Keratinocyte (primary cell): ENCODE results near the gene MAX. TPM values are rescaled to one million over a fixed set of nuclear protein-coding genes. Genes with fewer than 3 reads are reported as not detected.

ENCODE experiments used
- DNase-seq: peaks from one replicate; pipeline ENCODE4 v3.0.0-alpha.2; 2011; ENCODE audit warnings: low read depth, missing footprints, low spot score
- FAIRE-seq: peaks from 2 replicates; lab custom pipeline; 2011; peaks lifted over from hg19 to GRCh38; lab: Jason Lieb, UNC
- H2AFZ ChIP-seq: 2 replicates; pipeline ENCODE4 v1.6.0; 2012; ENCODE audit warnings: low read length, control low read depth, inconsistent platforms; ENCODE audit not compliant: control insufficient read depth
- H3K27ac ChIP-seq: 2 replicates; pipeline ENCODE4 v1.5.1; 2011; ENCODE audit warnings: low read length; ENCODE audit not compliant: control insufficient read depth, insufficient read depth
- H3K27me3 ChIP-seq: 3 replicates; pipeline ENCODE4 v1.6.0; 2011; ENCODE audit warnings: low read length; ENCODE audit not compliant: control insufficient read depth, insufficient read depth; ENCODE audit errors: extremely low read depth
- H3K36me3 ChIP-seq, 2 experiments: 2 replicates in 1 of 2; 3 replicates in 1 of 2; pipeline ENCODE4 v1.5.1; 2011; ENCODE audit warnings: low read length in 2 of 2, mild to moderate bottlenecking in 1 of 2; ENCODE audit not compliant: control insufficient read depth in 2 of 2, insufficient read depth in 2 of 2; ENCODE audit errors: extremely low read depth in 1 of 2
- H3K4me1 ChIP-seq: 3 replicates; pipeline ENCODE4 v1.5.1; 2011; ENCODE audit warnings: low read length; ENCODE audit not compliant: control insufficient read depth, insufficient read depth; ENCODE audit errors: extremely low read depth
- H3K4me2 ChIP-seq: 3 replicates; pipeline ENCODE4 v1.6.0; 2011; ENCODE audit warnings: low read depth, low read length; ENCODE audit not compliant: control insufficient read depth, insufficient read depth; ENCODE audit errors: extremely low read depth
- H3K4me3 ChIP-seq, 3 experiments: fragments of 200-600 bp in 1 of 3; sonication (generic) in 1 of 3; 2 replicates in 2 of 3; 3 replicates in 1 of 3; pipeline ENCODE4 v1.5.1; 2011 to 2016; ENCODE audit warnings: low read length in 3 of 3, mild to moderate bottlenecking in 3 of 3, control low read depth in 2 of 3, inconsistent platforms in 1 of 3, low read depth in 1 of 3, mixed read lengths in 1 of 3, mixed run types in 1 of 3, moderate library complexity in 1 of 3; ENCODE audit not compliant: control insufficient read depth in 2 of 3, insufficient read depth in 2 of 3; ENCODE audit errors: extremely low read depth in 1 of 3
- H3K79me2 ChIP-seq: 2 replicates; pipeline ENCODE4 v1.6.0; 2012; ENCODE audit warnings: low read length; ENCODE audit not compliant: control insufficient read depth, insufficient read depth
- H3K9ac ChIP-seq: 3 replicates; pipeline ENCODE4 v1.6.0; 2011; ENCODE audit warnings: low read length; ENCODE audit not compliant: control insufficient read depth, insufficient read depth; ENCODE audit errors: extremely low read depth
- H3K9me1 ChIP-seq: 3 replicates; pipeline ENCODE4 v1.6.0; 2011; ENCODE audit warnings: low read length; ENCODE audit not compliant: control insufficient read depth, insufficient read depth; ENCODE audit errors: extremely low read depth
- H3K9me3 ChIP-seq: 2 replicates; pipeline ENCODE4 v1.5.1; 2012; ENCODE audit warnings: low read depth, low read length; ENCODE audit not compliant: control insufficient read depth
- H4K20me1 ChIP-seq: 3 replicates; pipeline ENCODE4 v1.6.0; 2011; ENCODE audit warnings: low read length; ENCODE audit not compliant: control insufficient read depth, insufficient read depth; ENCODE audit errors: extremely low read depth
- EZH2 ChIP-seq: IDR thresholded peaks from one replicate; pipeline ENCODE4 v1.6.1; 2012; ENCODE audit warnings: inconsistent platforms, mild to moderate bottlenecking, low read length, moderate library complexity
- dilution Hi-C: fragments of 300-500 bp; cut with MboI; formaldehyde crosslinking; loops from one replicate; pipeline ENCODE4 v1.7.0; 2020; ENCODE audit warnings: low sequenced_read_pairs; ENCODE audit not compliant: extremely low pct_ligation_motif_present
- polyA plus RNA-seq, 5 experiments: library from polyadenylated mRNA; depleted of rRNA in 3 of 5; stranded (reverse) in 3 of 5; stranded (forward) in 1 of 5; unstranded in 1 of 5; fragments of >200 nt; gene quantifications; 1 replicate in 1 of 5; 2 replicates in 3 of 5; 3 replicates in 1 of 5; pipeline versions ENCODE4 v1.2.1 to v1.2.3, GENCODE V29; 2011 to 2012; ENCODE audit warnings: missing spikeins in 2 of 5, low read depth in 1 of 5, low replicate concordance in 1 of 5
- TF ChIP-seq, protein P1 (sequence below), 3 experiments: IDR thresholded peaks in 1 of 3; conservative IDR thresholded peaks in 1 of 3; optimal IDR thresholded peaks in 1 of 3; 2 replicates in 2 of 3; 3 replicates in 1 of 3; pipeline versions ENCODE3 to v1.5.1; 2011; ENCODE audit warnings: low read length in 3 of 3, mild to moderate bottlenecking in 3 of 3, moderate library complexity in 2 of 3, control low read depth in 1 of 3, inconsistent platforms in 1 of 3; ENCODE audit not compliant: insufficient read depth in 2 of 3; ENCODE audit errors: extremely low read depth in 1 of 3

Gene MAX
- polyA plus RNA-seq, 1 donor (not counting 4 experiments of a cell fraction or from before 2014, with no cell fraction given), result 65.2 TPM

- dilution Hi-C loops, result no loop called here
- no peak for TF ChIP-seq EZH2
- TF ChIP-seq, protein P1, sequence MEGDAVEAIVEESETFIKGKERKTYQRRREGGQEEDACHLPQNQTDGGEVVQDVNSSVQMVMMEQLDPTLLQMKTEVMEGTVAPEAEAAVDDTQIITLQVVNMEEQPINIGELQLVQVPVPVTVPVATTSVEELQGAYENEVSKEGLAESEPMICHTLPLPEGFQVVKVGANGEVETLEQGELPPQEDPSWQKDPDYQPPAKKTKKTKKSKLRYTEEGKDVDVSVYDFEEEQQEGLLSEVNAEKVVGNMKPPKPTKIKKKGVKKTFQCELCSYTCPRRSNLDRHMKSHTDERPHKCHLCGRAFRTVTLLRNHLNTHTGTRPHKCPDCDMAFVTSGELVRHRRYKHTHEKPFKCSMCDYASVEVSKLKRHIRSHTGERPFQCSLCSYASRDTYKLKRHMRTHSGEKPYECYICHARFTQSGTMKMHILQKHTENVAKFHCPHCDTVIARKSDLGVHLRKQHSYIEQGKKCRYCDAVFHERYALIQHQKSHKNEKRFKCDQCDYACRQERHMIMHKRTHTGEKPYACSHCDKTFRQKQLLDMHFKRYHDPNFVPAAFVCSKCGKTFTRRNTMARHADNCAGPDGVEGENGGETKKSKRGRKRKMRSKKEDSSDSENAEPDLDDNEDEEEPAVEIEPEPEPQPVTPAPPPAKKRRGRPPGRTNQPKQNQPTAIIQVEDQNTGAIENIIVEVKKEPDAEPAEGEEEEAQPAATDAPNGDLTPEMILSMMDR (optimal IDR thresholded peaks at IDR 0.05 in 1 of 3, IDR thresholded peaks at IDR 0.05 in 1 of 3, conservative IDR thresholded peaks at IDR 0.05 in 1 of 3; ENCODE audit: extremely low read depth in 1 of 3, insufficient read depth in 2 of 3, low read length in 3 of 3), result no peak
- FAIRE-seq, result no peak
Measured at GRCh38 chr14:65041434-65041915, 60.8 kb downstream of the MAX start.

GRCh38 chr14:65040666-65041433 is 61.5 kb downstream of the MAX start:
- no peaks in the 10 kb centered on the region for H3K27me3 ChIP-seq
- dilution Hi-C loops, result no loop called here
- no peaks in the 10 kb centered on the region for H3K9me3 ChIP-seq
- DNase-seq, result no peak
- no peaks in the 10 kb centered on the region for H3K79me2 ChIP-seq
- no peak overlapping the region for H3K9ac ChIP-seq
- H3K27ac ChIP-seq, result no peak overlapping the region
- TF ChIP-seq, protein P1 (optimal IDR thresholded peaks at IDR 0.05 in 1 of 3, IDR thresholded peaks at IDR 0.05 in 1 of 3, conservative IDR thresholded peaks at IDR 0.05 in 1 of 3; ENCODE audit: extremely low read depth in 1 of 3, insufficient read depth in 2 of 3, low read length in 3 of 3), result no peak
- TF ChIP-seq EZH2, result no peak
- FAIRE-seq, result no peak
- H3K4me2 ChIP-seq, result no peak overlapping the region
- no peak overlapping the region for H3K4me3 ChIP-seq
- H3K4me1 ChIP-seq, result no peaks in the 10 kb centered on the region
- no peaks in the 10 kb centered on the region for H4K20me1 ChIP-seq
- no peaks in the 10 kb centered on the region for H3K9me1 ChIP-seq
- peaks cover 6 to 9% of the 10 kb centered on the region in 2 experiments for H3K36me3 ChIP-seq
- H2AFZ ChIP-seq, result no peak overlapping the region

More at GRCh38 chr14:65041434-65041915, 60.8 kb downstream of the MAX start:
- Histone ChIP-seq H3K27me3 (no peaks in the 10 kb centered on the region), H3K9me3 (no peaks in the 10 kb centered on the region), H3K27ac (no peak overlapping the region), H3K4me2 (no peak overlapping the region), H3K4me3 (no peak overlapping the region), H3K36me3 (peaks cover 6 to 9% of the 10 kb centered on the region in 2 experiments), H3K4me1 (no peaks in the 10 kb centered on the region), H3K79me2 (no peaks in the 10 kb centered on the region), H3K9ac (no peak overlapping the region), H4K20me1 (no peaks in the 10 kb centered on the region), H3K9me1 (no peaks in the 10 kb centered on the region), H2AFZ (no peak overlapping the region)
- DNase-seq, result no peak
